ENCODE measurements around the gene PLGRKT. TPM values are rescaled to one million over a fixed set of nuclear protein-coding genes. Genes with fewer than 3 reads are reported as not detected.

The PLGRKT gene
- total and polyA plus RNA-seq, 4 donors: 4.1 to 11.3 (median 7.2) TPM

DNA sequence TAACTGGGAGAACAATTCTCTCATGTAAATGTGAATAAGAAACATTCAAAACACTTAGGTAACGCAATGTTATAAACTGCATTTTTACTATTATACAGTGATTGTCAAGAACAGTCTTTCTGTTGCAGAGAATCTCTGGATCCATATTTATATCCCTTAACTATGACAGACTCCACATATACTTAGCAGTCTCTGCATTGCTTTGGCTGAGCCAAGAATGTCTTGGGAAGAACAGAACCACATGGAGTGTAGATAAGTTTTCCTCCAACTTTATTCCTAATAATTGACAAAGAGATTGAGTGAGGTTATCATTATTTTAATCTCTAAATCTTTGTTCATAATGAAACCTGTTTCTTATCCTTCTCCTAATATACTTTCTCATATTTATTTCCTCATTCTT, 82.5 kb downstream of the PLGRKT start:
- WGBS: 99% methylated on average over 1 of the region's 1 CpG
- Histone ChIP-seq H3K27ac (ENCODE audit: low read depth in 1 of 2, low read length in 2 of 2) (no peak overlapping the region), H3K9me3 (ENCODE audit: control insufficient read depth in 4 of 4, low read length in 3 of 4) (peaks cover 0 to 3% (median 1%) of the 10 kb centered on the region in 4 donors), H3K36me3 (ENCODE audit: control insufficient read depth in 4 of 4, insufficient read depth in 3 of 4, low read depth in 1 of 4, low read length in 3 of 4) (peaks cover 0 to 8% (median 0%) of the 10 kb centered on the region in 4 donors), H3K4me3 (ENCODE audit: low read depth in 1 of 3, low read length in 3 of 3) (no peak overlapping the region), H3K27me3 (ENCODE audit: control insufficient read depth in 4 of 4, insufficient read depth in 4 of 4, low read length in 3 of 4) (no peaks in the 10 kb centered on the region), H3K4me1 (ENCODE audit: control insufficient read depth in 4 of 4, insufficient read depth in 4 of 4, low read length in 3 of 4) (no peaks in the 10 kb centered on the region), H3K9ac (ENCODE audit: low read depth in 1 of 2, low read length in 2 of 2) (no peak overlapping the region)
- no peak for TF ChIP-seq CTCF (IDR thresholded peaks at IDR 0.05; ENCODE audit: low read depth, low read length, missing input control)
- no peak for TF ChIP-seq HNF4G (IDR thresholded peaks at IDR 0.05)
- TF ChIP-seq FOXA2 (IDR thresholded peaks at IDR 0.05): no peak
- TF ChIP-seq RAD21 (IDR thresholded peaks at IDR 0.05): no peak
- TF ChIP-seq NR2F2 (IDR thresholded peaks at IDR 0.05): no peak
- no peak for TF ChIP-seq TAF1 (conservative IDR thresholded peaks at IDR 0.05)
- no peak for TF ChIP-seq RXRA (IDR thresholded peaks at IDR 0.05)
- no peak for TF ChIP-seq EGR1 (IDR thresholded peaks at IDR 0.05; ENCODE audit: low read depth in 2 of 2)
- TF ChIP-seq HNF4A (conservative IDR thresholded peaks at IDR 0.05): no peak
- TF ChIP-seq, protein P1, sequence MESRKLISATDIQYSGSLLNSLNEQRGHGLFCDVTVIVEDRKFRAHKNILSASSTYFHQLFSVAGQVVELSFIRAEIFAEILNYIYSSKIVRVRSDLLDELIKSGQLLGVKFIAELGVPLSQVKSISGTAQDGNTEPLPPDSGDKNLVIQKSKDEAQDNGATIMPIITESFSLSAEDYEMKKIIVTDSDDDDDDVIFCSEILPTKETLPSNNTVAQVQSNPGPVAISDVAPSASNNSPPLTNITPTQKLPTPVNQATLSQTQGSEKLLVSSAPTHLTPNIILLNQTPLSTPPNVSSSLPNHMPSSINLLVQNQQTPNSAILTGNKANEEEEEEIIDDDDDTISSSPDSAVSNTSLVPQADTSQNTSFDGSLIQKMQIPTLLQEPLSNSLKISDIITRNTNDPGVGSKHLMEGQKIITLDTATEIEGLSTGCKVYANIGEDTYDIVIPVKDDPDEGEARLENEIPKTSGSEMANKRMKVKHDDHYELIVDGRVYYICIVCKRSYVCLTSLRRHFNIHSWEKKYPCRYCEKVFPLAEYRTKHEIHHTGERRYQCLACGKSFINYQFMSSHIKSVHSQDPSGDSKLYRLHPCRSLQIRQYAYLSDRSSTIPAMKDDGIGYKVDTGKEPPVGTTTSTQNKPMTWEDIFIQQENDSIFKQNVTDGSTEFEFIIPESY (IDR thresholded peaks at IDR 0.05): no peak
- no peak for TF ChIP-seq SP1 (IDR thresholded peaks at IDR 0.05)
- no peak for TF ChIP-seq YY1 (IDR thresholded peaks at IDR 0.05)
- TF ChIP-seq REST (IDR thresholded peaks at IDR 0.05): no peak
- no peak for TF ChIP-seq GABPA (IDR thresholded peaks at IDR 0.05 in 1 of 2, conservative IDR thresholded peaks at IDR 0.05 in 1 of 2)
- no peak for TF ChIP-seq JUND (IDR thresholded peaks at IDR 0.05)
- no peak for TF ChIP-seq MAX (IDR thresholded peaks at IDR 0.05)
- TF ChIP-seq FOXA1 (IDR thresholded peaks at IDR 0.05): no peak
- no peak for TF ChIP-seq ATF3 (IDR thresholded peaks at IDR 0.05)
- DNase-seq (ENCODE audit: low spot score): no peak
